OCI-LY1 (cell line): ENCODE results near the gene LMF2.

Source experiments
- H2AFZ ChIP-seq: fragments of 200-600 bp; sonication (generic), shearing (Covaris generic); 2 replicates; pipeline ENCODE4 v1.6.0; 2014; ENCODE audit warnings: antibody characterized with exemption, mild to moderate bottlenecking, low read length
- H3F3A ChIP-seq: fragments of 200-600 bp; sonication (generic), shearing (Covaris generic); 2 replicates; pipeline ENCODE4 v1.6.0; 2014; ENCODE audit warnings: mild to moderate bottlenecking, antibody characterized with exemption, low read length, moderate library complexity; ENCODE audit not compliant: insufficient read depth
- H3K27ac ChIP-seq: fragments of 200-600 bp; sonication (generic); 2 replicates; pipeline ENCODE4 v1.5.1; 2014; ENCODE audit warnings: low read length, mixed run types, mild to moderate bottlenecking, low read depth; ENCODE audit not compliant: poor library complexity, severe bottlenecking
- H3K27me3 ChIP-seq: fragments of 200-600 bp; sonication (generic); 2 replicates; pipeline ENCODE4 v1.6.0; 2014; ENCODE audit warnings: antibody characterized with exemption, mild to moderate bottlenecking, low read length, moderate library complexity; ENCODE audit not compliant: insufficient read depth
- H3K36me3 ChIP-seq: fragments of 200-600 bp; sonication (generic); 2 replicates; pipeline ENCODE4 v1.6.1; 2014; ENCODE audit warnings: mild to moderate bottlenecking, antibody characterized with exemption, low read length, moderate library complexity, mixed read lengths; ENCODE audit not compliant: insufficient read depth
- H3K4me1 ChIP-seq: fragments of 200-600 bp; sonication (generic); 2 replicates; pipeline ENCODE4 v1.5.1; 2014; ENCODE audit warnings: mild to moderate bottlenecking, low read length, moderate library complexity; ENCODE audit not compliant: insufficient read depth, severe bottlenecking
- H3K4me2 ChIP-seq: fragments of 200-600 bp; sonication (generic), shearing (Covaris generic); 2 replicates; pipeline ENCODE4 v1.6.1; 2014; ENCODE audit warnings: low read length
- H3K4me3 ChIP-seq: fragments of 200-600 bp; sonication (generic); 2 replicates; pipeline ENCODE4 v1.5.1; 2014; ENCODE audit warnings: low read length, low read depth, mild to moderate bottlenecking, mixed read lengths; ENCODE audit not compliant: poor library complexity, severe bottlenecking
- H3K79me2 ChIP-seq: fragments of 200-600 bp; shearing (Covaris generic); 2 replicates; pipeline ENCODE4 v1.6.1; 2016; ENCODE audit warnings: mixed run types, low read length, mixed read lengths; ENCODE audit not compliant: insufficient read depth
- H3K9ac ChIP-seq: fragments of 200-600 bp; sonication (generic), shearing (Covaris generic); 2 replicates; pipeline ENCODE4 v1.6.1; 2014; ENCODE audit warnings: mild to moderate bottlenecking, low read length, mixed read lengths
- H3K9me2 ChIP-seq: fragments of 200-600 bp; sonication (generic), shearing (Covaris generic); 2 replicates; pipeline ENCODE4 v1.6.1; 2014; ENCODE audit warnings: low read depth, mild to moderate bottlenecking, low read length, mixed read lengths
- H3K9me3 ChIP-seq: fragments of 200-600 bp; shearing (Covaris generic); 2 replicates; pipeline ENCODE4 v1.6.1; 2014; ENCODE audit warnings: low read length, mixed read lengths
- H4K20me1 ChIP-seq: fragments of 200-600 bp; sonication (generic), shearing (Covaris generic); 2 replicates; pipeline ENCODE4 v1.6.0; 2016; ENCODE audit warnings: mild to moderate bottlenecking, low read length; ENCODE audit not compliant: insufficient read depth
- CTCF ChIP-seq: fragments of 200-600 bp; sonication (generic), shearing (Covaris generic); IDR thresholded peaks from 2 replicates; pipeline ENCODE4 v1.5.1; 2017; ENCODE audit warnings: mild to moderate bottlenecking, antibody characterized with exemption, low read length, moderate library complexity, mixed read lengths
- EZH2 ChIP-seq: fragments of 200-600 bp; sonication (generic), shearing (Covaris generic); IDR thresholded peaks from 2 replicates; pipeline ENCODE4 v1.8.0; 2017; ENCODE audit warnings: borderline replicate concordance, mixed run types, mild to moderate bottlenecking, antibody characterized with exemption, low read length, moderate library complexity, mixed read lengths

LMF2 gene

GRCh38 chr22:50507991-50508884 lies 736 bp upstream of the LMF2 start, which contains the start of gene NCAPH2:
TSS of gene NCAPH2 (plus strand) at chr22:50508224. CDS start at chr22:50508338, 114 bp downstream.
- Histone ChIP-seq H3K79me2 (peaks cover 38% of the 10 kb centered on the region), H3K4me3 (peak within 1 kb of the TSS; percentile 96), H3K27me3 (no peaks in the 10 kb centered on the region), H3K9ac (peak within 1 kb of the TSS; percentile 94), H3K36me3 (peaks cover 34% of the 10 kb centered on the region), H4K20me1 (no peaks in the 10 kb centered on the region), H2AFZ (no peak within 1 kb of the TSS), H3F3A (no peaks in the 10 kb centered on the region), H3K4me1 (peaks cover 26% of the 10 kb centered on the region), H3K9me3 (no peaks in the 10 kb centered on the region), H3K27ac (peak within 1 kb of the TSS; percentile 90), H3K9me2 (no peaks in the 10 kb centered on the region), H3K4me2 (peak within 1 kb of the TSS; percentile 98)
- no peak for TF ChIP-seq CTCF
- TF ChIP-seq EZH2, result no peak

GRCh38 chr22:50506611-50507420 lies 686 bp downstream of the LMF2 start:
- Histone ChIP-seq H3K4me3 (peak overlapping the region; percentile 96), H3K36me3 (peaks cover 25% of the 10 kb centered on the region), H3K9me3 (no peaks in the 10 kb centered on the region), H3K9me2 (no peaks in the 10 kb centered on the region), H4K20me1 (no peaks in the 10 kb centered on the region), H3K27me3 (no peaks in the 10 kb centered on the region), H3K79me2 (peaks cover 24% of the 10 kb centered on the region), H3K4me1 (peaks cover 26% of the 10 kb centered on the region), H2AFZ (no peak overlapping the region), H3K9ac (peak overlapping the region; percentile 94), H3K4me2 (peak overlapping the region; percentile 98), H3F3A (no peaks in the 10 kb centered on the region), H3K27ac (peak overlapping the region; percentile 52)
- TF ChIP-seq CTCF (no peak), EZH2 (no peak)

GRCh38 chr22:50505776-50506610 lies 1.5 kb downstream of the LMF2 start:
- Histone ChIP-seq H3K27me3 (no peaks in the 10 kb centered on the region), H3K9ac (peak overlapping the region; percentile 94), H3K9me2 (no peaks in the 10 kb centered on the region), H3K4me3 (peak overlapping the region; percentile 96), H3K4me1 (peaks cover 26% of the 10 kb centered on the region), H3K4me2 (peak overlapping the region; percentile 98), H3K27ac (no peak overlapping the region), H3K9me3 (no peaks in the 10 kb centered on the region), H3F3A (no peaks in the 10 kb centered on the region), H3K36me3 (peaks cover 22% of the 10 kb centered on the region), H4K20me1 (no peaks in the 10 kb centered on the region), H2AFZ (no peak overlapping the region), H3K79me2 (peaks cover 24% of the 10 kb centered on the region)
- no peak for TF ChIP-seq CTCF
- no peak for TF ChIP-seq EZH2
